ENCODE measurements around the gene PIAS4. TPM values are rescaled to one million over a fixed set of nuclear protein-coding genes. Genes with fewer than 3 reads are reported as not detected.

PIAS4 gene
- polyA plus RNA-seq, 4 donors, result 33.5 to 39.4 (median 38.1) TPM

- DNase-seq (ENCODE audit: low read depth in 4 of 4, low spot score in 3 of 4), result no peak
Observed at GRCh38 chr19:4016903-4017638, 9.5 kb downstream of the PIAS4 start.

- DNase-seq (ENCODE audit: low read depth in 4 of 4, low spot score in 3 of 4), result no peak
Observed at GRCh38 chr19:4018140-4018613, 10.6 kb downstream of the PIAS4 start.

GRCh38 chr19:4018775-4019504 is 11.4 kb downstream of the PIAS4 start:
- DNase-seq (ENCODE audit: low read depth in 4 of 4, low spot score in 3 of 4), result no peak

- DNase-seq (ENCODE audit: low read depth in 4 of 4, low spot score in 3 of 4), result no peak
Observed at GRCh38 chr19:4019578-4019977, 12.0 kb downstream of the PIAS4 start.

GRCh38 chr19:4023600-4024398 is 16.3 kb downstream of the PIAS4 start:
- no peak for DNase-seq (ENCODE audit: low read depth in 4 of 4, low spot score in 3 of 4)

- no peak for DNase-seq (ENCODE audit: low read depth in 4 of 4, low spot score in 3 of 4)
Observed at GRCh38 chr19:4025317-4025716, 17.8 kb downstream of the PIAS4 start.

GRCh38 chr19:4027146-4027545 is 19.6 kb downstream of the PIAS4 start:
- no peak for DNase-seq (ENCODE audit: low read depth in 4 of 4, low spot score in 3 of 4)

GRCh38 chr19:4028334-4029246 is 21.1 kb downstream of the PIAS4 start:
- DNase-seq (ENCODE audit: low read depth in 4 of 4, low spot score in 3 of 4), result no peak

GRCh38 chr19:4029247-4029614 is 21.7 kb downstream of the PIAS4 start:
- no peak for DNase-seq (ENCODE audit: low read depth in 4 of 4, low spot score in 3 of 4)

- DNase-seq (ENCODE audit: low read depth in 4 of 4, low spot score in 3 of 4), result no peak
Observed at GRCh38 chr19:4030552-4030951, 23.0 kb downstream of the PIAS4 start.

- DNase-seq (ENCODE audit: low read depth in 4 of 4, low spot score in 3 of 4), result no peak
Observed at GRCh38 chr19:4030981-4031380, 23.4 kb downstream of the PIAS4 start.

GRCh38 chr19:4031420-4031819 is 23.9 kb downstream of the PIAS4 start:
- DNase-seq (ENCODE audit: low read depth in 4 of 4, low spot score in 3 of 4), result no peak

- DNase-seq (ENCODE audit: low read depth in 4 of 4, low spot score in 3 of 4), result no peak
Observed at GRCh38 chr19:4032436-4032835, 24.9 kb downstream of the PIAS4 start.

- no peak for DNase-seq (ENCODE audit: low read depth in 4 of 4, low spot score in 3 of 4)
Observed at GRCh38 chr19:4033028-4033956, 25.8 kb downstream of the PIAS4 start.

- no peak for DNase-seq (ENCODE audit: low read depth in 4 of 4, low spot score in 3 of 4)
Observed at GRCh38 chr19:4034048-4035017, 26.8 kb downstream of the PIAS4 start.

- DNase-seq (ENCODE audit: low read depth in 4 of 4, low spot score in 3 of 4), result no peak
Observed at GRCh38 chr19:4035018-4035566, 27.6 kb downstream of the PIAS4 start.

GRCh38 chr19:4035582-4035981 is 28.0 kb downstream of the PIAS4 start:
- DNase-seq (ENCODE audit: low read depth in 4 of 4, low spot score in 3 of 4), result no peak

Measured in right renal pelvis (tissue), 4 donors.